GM19239 (cell line): ENCODE data around the gene CAMTA1.

Experiments used
- DNase-seq: peaks from one replicate; pipeline ENCODE4 v3.0.0; 2011; ENCODE audit warnings: low spot score; ENCODE audit not compliant: insufficient read length
- FAIRE-seq: peaks from 2 replicates; lab custom pipeline; 2011; peaks lifted over from hg19 to GRCh38; lab: Jason Lieb, UNC

Gene CAMTA1

DNA sequence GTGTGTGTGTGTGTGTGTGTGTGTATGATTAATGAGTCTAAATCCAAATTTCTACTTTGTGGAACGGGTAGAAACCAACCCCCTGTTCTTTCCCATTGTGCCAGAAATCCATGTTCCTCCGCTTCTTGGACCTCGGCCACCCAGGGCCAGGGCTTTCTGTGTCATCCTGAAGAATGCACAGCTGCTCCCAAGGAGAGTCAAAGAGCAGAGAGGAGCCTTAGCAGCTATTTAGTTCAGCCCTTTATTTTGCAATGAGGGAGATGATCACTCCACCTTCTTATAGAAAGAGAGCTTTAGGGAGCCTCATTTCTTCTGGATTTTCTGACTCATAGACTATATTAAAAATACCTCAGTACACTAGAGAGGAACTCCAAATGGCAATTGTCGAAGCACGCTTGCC is 496.6 kb downstream of the CAMTA1 start:
- DNase-seq (no peak), FAIRE-seq (no peak)

DNA sequence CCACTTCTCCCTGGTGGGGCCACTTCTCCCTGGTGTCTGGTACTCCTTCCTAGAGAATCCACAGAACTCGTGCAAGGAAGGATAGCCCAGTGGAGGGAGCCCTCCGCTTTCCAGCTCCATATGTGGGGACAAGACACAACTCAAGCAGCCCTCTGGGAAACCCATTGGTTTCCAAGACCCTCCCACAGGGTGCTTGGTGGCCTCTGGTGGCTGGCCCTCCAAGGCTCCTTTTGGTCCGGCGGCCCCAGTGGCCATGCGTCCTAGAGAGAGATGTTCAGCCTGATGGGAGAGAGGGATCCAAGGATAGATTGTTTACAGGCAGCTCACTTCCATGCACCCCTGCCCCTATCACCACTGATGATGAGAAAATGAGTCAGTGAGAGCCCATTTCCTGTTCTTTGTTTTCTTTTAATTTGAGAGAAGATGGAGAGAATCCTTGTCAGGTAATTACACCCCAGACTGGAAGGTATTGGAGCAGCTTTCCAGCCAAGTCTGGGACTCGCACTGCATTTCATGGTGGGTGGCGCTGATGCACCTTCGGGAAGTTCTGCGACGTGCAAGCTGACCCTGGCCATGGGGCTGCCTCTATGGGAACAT is 499.7 kb downstream of the CAMTA1 start:
- DNase-seq (no peak), FAIRE-seq (no peak)

DNA sequence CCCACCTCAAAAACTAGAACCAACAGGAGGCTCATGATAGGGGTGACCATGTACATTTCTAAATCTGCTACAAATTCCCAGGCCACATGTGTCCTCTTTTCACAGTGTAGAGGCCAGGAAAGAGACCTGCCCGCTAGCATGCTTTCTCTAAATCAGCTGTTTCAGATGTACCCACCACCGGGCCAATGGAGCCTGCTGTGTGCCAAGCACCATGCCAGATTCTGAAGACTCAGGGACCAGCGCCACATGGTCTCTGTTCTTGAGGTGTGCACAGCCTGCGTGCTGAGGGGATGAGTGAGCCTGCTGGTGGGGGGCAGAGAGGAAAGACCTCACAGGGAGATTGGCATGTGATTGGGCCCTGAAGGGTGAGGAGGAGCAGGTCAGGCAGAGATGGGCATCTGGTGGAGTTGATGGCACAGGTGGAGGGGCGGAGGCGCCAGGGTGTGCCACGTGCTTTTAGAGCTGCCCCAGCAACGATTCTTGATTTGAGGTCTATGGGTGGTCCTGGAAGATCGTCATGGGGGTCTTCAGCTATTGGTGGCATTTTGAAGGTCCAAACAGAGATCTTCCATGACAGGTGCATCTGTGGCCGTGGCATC is 500.7 kb downstream of the CAMTA1 start:
- DNase-seq (no peak), FAIRE-seq (no peak)

DNA sequence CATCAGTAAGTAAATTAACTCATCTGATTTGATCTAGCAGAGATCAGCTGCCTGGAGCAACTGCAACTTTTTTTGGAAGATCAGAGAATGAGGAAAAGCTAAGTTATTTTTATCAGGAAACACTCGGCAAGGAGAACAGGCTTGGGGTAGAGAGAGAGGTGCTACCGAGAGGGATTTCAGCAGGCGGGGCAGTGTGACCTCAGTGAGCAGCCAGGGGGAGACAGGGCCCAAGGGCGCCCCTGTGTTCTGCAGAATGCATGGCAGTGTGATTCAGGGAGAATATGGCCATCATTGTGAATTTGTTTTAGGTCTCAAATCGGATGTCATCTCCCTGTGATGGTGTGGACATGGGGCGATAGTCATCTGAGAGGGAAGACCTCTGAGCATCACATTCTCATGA is 501.8 kb downstream of the CAMTA1 start:
- no peak for DNase-seq
- no peak for FAIRE-seq

DNA sequence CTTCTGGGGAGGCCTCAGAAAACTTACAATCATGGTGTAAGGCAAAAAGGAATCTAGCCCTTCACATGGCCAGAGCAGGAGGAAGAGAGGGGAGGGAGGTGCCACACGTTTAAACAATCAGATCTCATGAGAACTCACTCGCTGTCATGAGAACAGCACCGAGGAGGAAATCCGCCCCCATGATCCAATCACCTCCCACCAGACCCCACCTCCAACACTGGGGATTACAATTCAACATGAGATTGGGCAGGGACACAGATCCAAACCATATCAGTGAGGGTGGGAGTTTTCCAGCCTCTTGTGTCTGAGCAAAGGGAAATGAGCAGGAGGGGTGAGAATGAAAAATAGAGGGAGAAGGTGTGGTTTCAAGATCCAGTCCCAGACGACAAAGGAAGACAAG is 503.7 kb downstream of the CAMTA1 start:
- DNase-seq (no peak), FAIRE-seq (no peak)

DNA sequence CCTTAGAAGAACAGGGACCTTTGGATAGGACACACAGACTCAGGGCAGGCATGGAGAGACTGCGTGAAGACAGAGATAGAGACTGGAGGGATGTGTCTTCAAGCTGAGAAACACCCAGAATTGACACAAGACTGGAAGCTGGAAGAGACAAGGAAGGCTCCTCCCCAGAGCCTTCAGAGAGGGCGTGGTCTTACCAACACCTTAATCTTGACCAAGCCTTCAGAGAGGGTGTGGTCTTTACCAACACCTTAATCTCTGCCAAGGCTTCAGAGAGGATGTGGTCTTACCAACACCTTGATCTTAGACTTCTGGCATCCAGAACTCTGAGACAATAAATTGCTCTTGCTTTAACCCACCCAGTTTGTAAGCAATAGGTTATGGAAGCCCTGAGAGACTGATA is 504.4 kb downstream of the CAMTA1 start:
- no peak for FAIRE-seq
- DNase-seq: no peak

DNA sequence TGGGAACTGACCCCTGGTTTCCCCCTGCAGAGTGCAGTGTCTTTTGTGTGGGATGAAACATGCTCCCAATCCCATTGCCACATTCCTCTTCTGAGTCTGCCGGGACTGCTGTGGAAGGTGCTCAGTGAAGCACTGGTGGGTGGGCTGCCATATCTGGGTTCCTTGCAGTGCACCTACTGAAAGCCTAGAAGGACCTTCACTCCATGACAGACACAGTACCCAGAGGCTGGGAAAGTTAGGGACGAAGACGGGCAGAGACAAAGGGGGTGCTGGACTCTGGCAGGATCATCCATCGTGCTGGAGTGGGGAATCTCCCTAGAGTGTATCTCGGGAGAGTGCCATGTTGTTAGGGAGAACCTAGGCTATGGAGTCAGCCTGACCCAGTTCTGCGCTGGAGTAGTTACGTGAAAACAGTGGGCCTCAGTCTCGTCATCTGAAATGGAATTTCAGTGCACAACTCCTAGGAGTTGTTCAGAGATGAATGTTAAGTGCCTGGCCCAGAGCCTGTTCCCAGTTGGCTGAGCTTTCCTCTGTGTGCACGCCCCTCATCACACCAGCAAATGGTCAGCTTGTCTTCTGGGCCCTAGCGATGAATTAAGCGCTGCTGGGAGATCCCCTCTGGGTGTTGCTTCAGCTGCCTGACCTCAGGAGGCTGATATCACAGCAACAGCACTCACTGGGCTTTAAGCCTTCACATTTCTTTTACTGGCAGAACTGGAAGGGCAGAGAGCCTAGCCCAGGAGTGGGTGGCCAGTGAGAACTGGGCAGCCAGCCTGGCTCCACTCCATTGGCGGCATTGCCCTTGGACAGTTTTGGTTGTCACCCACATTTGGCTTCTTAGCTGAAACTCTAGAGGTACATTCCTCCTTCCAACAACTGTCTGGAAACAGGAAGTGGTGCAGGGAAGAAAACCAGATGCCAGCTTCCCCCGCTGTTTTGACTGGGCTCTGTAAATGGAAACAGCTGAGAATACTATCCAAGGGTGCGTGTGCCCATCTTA is 506.0 kb downstream of the CAMTA1 start:
- no peak for DNase-seq
- no peak for FAIRE-seq

DNA sequence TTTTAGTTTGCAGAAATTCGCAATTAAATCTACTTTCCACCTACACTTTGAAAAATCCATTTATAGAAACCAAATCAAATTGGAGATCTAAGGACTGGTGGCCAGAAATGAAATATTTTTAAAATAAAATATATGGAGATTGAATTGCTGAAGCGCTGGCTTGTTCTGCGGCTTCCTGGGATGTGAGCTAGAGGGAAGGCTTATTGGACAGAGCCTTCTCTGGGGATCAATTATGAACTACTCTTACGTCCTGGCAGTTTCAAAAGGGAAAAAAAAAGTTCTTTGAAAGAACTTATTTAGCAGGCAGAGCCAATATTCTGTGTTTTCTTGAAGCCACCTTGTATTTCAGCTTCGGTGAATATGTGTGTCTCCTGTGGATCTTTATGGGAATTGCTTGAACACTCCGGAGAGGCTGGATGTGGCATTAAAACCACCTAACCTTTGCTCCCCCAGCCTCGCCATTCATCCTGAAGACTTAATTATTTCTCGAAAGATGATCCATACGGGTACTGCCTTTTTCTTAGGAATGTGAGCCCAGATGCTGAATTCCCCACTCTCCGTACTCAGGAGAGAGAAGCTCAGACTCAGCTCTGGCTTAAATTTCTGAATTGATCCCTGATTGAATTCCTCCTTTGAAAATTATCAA is 506.9 kb downstream of the CAMTA1 start:
- no peak for DNase-seq
- FAIRE-seq: no peak

DNA sequence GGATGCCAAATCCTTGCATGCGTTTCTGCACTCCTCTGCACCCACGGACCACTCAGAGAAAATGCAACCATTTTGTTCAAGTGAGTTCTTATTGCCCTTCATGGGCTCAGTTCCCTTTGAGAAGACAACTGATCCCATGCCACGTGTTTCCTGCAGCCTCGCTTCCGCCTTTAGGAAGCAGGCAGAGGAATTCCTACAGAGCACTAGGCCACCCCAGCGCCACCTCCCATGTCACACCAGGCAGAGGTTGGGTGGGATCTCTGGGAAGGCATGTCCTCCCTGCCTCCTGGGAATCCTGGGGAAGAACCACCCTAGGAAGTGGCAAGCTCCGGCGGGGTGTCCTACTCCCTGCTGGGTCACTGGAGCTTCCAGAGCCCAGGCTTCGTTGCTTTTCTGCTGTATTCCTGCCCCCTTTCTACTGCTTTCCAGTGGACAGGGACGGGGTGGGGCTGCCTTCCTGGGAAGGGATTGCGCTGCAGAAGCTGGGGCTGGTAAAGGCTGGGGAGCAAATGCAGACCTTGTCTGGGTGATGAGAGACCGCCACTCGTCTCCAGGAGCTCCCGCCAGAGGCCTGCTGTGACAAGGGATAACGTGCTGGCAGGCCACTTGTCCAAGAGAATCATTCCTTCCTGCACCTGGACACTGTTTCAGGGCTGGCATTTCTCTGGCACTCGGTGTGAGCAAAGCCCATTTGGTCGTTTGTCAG is 507.6 kb downstream of the CAMTA1 start:
- FAIRE-seq: no peak
- no peak for DNase-seq

DNA sequence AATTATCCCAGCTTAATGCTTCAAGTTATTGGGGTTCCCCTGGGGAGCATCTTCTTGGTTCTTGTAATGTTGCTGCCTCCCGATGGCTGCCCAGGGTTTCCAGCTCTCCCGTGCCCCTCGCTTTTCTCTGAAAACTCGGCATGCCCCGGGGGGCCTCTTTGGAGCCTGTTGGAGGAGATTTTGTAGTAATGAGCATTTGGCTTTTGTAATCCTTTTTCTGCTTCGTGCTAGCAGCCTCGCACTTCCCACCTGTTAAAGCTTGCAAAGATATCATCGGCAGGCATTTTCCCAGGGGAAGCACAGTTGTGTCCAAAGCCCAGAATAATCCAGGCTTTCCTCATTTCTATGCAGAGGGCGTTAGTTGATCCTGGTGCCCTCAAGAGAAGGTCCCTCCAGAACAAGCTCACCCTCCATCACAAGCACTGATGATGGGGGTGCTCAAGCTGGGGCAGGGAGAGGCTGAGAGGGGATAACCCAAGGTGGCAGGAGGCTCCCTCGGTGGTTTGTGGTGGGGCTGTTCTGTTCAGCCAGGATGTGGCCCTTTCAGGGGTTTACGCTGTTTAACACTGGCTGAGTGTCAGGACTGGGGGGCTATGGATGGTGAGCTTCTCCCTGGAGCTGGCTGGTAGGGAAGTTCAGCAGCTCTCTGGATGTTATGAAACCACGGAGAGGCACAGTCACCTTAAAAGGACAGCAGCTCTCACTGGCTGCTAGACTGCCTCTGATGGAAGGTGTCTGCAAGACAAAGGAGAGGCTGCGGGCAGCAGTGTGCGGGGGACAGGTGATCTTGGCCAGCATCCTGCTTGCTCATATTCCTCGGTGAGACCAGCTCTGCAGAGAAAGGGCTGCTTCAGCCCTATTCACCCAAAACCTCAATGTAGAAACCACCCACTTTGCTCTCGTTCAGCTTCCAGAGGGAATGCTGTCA is 508.7 kb downstream of the CAMTA1 start:
- FAIRE-seq (no peak), DNase-seq (no peak)

DNA sequence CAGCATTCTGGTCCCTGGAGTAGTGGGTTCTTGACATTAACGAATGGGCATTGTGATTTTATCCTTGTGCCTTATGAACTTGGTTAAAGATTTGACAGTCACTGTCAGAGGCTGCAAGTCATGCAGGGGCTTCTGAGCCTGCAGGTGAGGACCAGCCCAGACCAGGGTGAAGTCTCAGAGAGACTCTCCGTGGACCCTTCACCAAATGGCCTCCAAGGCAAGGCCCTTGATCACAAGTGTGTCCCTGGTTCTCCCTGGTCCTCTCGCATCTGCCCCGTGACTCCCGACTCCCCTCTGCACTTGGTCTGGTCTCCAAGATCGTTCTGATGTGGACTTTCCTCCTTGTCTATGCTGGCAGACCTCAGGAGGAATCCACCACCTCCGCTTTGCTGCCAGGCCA is 509.4 kb downstream of the CAMTA1 start:
- FAIRE-seq: no peak
- no peak for DNase-seq

DNA sequence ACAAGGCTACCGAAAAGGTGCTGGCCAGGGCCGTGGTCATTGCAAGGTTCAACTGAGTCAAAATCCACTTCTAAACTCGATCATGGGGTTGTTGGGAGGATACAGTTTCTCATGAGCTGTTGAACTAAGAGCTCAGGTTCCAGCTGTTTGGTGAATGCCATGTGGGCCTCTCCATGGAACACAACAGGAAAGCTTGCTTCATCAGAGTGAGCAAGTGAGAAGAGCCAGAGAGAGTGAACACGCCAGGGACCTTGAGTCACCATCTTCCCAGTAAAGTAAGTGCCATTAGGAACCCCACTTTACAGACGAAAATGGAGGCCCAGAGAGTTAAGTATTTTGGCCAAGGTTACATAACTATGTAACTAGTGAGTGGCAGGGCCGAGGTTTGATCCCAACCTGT is 510.7 kb downstream of the CAMTA1 start:
- DNase-seq: no peak
- no peak for FAIRE-seq

DNA sequence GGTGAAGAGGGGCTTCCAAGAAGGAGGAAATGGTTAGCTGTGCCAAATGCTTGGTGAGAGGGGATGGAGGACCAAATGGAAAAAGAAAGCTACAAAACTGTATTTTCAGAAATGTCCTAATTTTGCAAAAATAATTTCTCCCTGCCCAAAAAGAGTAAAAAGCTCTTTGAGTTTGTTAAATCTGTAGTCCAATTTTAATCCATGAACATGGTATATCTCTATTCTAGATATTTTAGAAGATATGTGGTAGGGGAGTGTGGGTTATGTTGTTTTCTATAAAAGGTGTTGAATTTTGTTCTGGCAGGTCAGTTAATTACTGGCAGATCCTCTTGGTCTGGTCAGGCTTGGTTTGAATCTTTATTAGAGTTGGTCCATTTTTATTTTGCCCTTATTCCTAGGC is 511.7 kb downstream of the CAMTA1 start:
- DNase-seq: no peak
- no peak for FAIRE-seq

DNA sequence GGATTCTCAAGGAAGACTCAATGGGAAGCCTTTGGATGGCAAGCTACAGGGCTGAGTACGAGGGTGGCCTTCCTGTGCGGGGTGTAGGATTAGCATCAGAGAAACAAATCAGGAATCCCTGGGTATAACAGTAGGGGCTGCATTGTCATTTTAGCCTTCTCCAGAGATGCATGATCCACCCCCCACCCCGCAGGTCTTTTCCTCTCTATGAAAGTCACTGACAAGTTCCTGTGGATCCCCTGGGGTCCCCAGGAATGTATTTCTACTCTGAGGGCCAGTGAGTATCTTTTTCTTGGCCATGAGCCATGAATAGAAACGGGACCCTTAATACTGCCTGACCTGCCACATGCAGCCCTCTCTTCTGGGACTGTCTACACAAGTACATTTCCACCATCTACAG is 512.9 kb downstream of the CAMTA1 start:
- FAIRE-seq (no peak), DNase-seq (no peak)

DNA sequence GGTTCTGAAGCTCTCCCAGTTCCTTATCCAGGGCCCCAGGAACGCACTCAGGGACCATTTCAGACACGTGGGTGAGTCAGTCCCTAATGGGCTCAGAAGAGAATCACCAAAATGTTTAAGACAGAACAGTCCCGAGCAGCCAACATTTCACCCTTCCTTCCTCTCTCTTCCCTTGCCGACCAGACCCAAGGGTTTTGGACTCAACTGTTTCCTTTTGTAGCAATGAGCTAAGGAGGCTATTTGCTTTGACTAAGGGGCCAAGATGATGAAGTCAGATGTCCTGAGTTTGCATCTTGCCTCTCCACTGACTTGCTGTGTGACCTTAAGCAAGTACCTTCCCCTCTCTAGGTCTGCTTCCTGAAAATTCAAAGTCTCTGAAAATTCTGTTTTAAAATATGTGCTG is 513.5 kb downstream of the CAMTA1 start:
- no peak for DNase-seq
- FAIRE-seq: no peak

DNA sequence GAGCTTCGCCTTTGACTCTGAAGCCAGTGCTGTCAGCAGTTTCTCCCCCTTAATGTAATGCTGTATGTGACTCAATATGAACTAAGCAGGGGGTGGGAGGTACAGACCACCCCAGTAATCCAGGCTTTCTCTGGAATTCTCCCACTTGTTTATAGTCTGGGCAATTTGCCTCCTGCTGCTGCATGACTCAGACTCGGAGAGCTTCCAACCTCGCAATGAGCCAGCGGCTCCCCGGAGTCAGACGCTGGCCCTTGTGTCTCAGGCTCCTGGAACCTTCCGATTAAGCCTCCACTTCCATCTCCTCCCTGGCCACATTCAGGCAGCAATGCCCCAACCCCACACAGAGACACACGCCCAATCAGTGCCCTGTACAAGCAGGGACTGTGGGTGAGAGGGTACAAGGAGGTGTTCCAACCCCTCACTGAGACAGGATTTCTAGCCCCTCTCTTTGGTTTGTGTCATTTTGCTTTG is 514.1 kb downstream of the CAMTA1 start:
- no peak for DNase-seq
- FAIRE-seq: no peak

DNA sequence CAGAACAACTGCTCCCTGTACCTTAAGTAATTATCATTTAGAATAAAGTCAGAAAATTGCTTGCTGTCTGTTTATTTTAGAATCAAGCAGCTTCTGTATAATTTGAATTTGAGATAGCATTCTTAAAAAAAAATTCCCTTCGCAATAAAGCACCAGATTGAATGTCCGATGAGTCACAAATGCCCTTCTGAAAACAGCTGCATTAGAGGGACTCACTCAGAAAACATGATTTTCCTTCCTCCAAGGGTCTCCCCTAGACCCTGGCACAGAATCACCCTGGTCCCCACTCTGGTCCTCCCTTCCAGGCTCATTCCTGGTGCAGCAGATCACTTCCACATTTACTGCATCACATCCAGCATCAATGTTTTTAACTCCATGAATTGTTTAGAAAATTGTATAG is 514.7 kb downstream of the CAMTA1 start:
- FAIRE-seq (no peak), DNase-seq (no peak)

DNA sequence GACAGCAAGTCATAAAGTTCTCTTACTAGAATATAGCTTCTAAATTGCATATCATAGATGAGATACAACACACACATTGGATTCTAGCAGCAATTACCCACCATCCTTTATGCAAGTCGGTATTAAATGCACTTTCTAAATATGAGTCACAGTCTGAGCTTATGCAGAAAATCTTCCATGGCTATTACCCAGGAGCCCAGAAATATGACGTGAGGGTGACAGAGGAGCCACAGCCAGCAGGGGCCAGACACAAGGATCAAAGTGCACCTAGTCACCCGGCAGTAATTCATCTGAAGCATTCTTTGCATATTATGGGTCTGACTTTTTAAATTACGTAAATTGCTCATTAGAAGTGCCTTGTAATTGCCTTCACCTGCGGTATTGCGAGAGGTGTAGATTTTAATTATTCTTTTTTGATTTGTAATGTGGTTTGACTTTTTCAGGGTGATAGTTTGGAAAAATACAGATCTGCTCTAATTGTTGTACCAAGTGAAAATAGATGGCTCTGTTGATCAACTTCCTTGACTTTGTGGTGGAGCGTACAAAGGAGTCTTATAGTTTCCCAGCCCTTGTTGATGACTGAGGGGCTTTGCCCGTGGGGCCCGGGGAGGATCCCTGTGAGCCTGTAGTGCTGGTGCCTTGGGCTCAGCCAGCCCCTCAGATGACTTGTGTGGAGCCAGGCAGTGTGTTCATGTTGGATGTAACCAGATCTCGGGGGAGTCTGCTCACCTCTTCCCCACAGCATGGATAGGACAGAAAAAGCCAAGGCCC is 515.8 kb downstream of the CAMTA1 start:
- FAIRE-seq: no peak

DNA sequence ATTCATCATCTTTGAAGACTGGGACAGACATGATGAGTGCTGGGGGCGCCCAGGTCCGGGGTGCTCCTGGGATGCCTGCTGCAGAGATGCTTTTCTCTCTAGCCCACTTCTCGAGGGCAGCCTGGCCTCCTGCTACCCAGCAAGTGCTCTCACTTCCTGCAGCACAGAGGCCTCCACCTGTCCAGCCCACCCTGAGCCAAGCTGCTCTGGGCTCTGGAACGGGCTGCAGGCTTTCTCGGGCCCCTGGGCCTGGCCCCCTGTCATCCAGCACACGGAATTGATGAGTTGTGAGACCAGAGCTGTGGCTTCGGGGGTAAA is 516.4 kb downstream of the CAMTA1 start:
- no peak for FAIRE-seq
- no peak for DNase-seq

More for the DNA sequence above, 515.8 kb downstream of the CAMTA1 start:
- no peak for DNase-seq
